Gastroesophageal sphincter (tissue), 3 donors: ENCODE data around the gene PDE6C.

Experiments
- POLR2A ChIP-seq, 2 donors: fragments of 450-650 bp; IDR thresholded peaks; one replicate each; pipeline ENCODE4 v1.6.1; 2017; ENCODE audit warnings: antibody characterized with exemption in 2 of 2, mild to moderate bottlenecking in 2 of 2, moderate library complexity in 1 of 2
- POLR2AphosphoS5 ChIP-seq: sonication (generic); formaldehyde crosslinking; IDR thresholded peaks from one replicate; pipeline ENCODE4 v1.6.1; 2017; ENCODE audit warnings: antibody characterized with exemption
- TF ChIP-seq, protein P1 (sequence below), 4 experiments: fragments of 200-600 bp in 2 of 4; fragments of 450-650 bp in 2 of 4; sonication (generic) in 1 of 4; IDR thresholded peaks; one replicate each; pipeline ENCODE4 v1.5.1; 2017 to 2019; ENCODE audit warnings: antibody characterized with exemption in 4 of 4, mild to moderate bottlenecking in 2 of 4, moderate library complexity in 2 of 4

DNA sequence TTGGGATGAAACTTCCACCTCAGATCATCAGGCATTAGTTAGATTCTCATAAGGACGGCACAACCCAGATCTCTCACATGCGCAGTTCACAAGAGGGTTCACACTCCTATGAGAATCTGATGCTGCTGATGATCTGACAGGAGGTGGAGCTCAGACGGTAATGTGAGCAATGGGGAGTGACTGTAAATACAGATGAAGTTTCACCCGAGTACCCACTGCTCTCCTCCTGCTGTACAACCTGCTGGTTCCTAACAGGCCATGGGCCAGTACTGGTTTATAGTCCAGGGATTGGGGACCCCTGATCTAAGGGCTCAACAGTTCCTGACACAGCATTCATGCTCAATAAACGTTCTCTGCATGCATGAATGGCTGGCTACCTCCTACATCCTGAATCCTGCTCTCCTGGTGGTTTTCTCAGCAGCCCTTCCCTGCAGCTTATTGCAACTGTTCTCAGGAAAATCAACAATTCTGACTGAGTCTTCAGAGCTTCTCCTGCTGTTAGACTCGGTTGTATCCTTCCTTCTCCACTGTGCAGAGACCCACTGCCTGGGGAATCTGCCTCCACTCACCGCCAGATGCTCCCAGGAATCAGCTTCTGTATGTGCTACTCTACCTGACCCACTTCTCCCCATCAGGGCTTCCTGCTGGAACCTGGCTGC lies 17.4 kb downstream of the PDE6C start:
- TF ChIP-seq, protein P1, sequence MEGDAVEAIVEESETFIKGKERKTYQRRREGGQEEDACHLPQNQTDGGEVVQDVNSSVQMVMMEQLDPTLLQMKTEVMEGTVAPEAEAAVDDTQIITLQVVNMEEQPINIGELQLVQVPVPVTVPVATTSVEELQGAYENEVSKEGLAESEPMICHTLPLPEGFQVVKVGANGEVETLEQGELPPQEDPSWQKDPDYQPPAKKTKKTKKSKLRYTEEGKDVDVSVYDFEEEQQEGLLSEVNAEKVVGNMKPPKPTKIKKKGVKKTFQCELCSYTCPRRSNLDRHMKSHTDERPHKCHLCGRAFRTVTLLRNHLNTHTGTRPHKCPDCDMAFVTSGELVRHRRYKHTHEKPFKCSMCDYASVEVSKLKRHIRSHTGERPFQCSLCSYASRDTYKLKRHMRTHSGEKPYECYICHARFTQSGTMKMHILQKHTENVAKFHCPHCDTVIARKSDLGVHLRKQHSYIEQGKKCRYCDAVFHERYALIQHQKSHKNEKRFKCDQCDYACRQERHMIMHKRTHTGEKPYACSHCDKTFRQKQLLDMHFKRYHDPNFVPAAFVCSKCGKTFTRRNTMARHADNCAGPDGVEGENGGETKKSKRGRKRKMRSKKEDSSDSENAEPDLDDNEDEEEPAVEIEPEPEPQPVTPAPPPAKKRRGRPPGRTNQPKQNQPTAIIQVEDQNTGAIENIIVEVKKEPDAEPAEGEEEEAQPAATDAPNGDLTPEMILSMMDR (IDR thresholded peaks at IDR 0.05) = no peak
- TF ChIP-seq POLR2AphosphoS5 = no peak
- TF ChIP-seq POLR2A (IDR thresholded peaks at IDR 0.05) = no peak
